Panc1 (cell line): ENCODE measurements around the gene CFAP97D1. TPM values are rescaled to one million over a fixed set of nuclear protein-coding genes. Genes with fewer than 3 reads are reported as not detected.

Source experiments
- ATAC-seq: fragments of 200-7000 bp; cut with Tn5 transposase; 2 replicates; pipeline ENCODE4 v1.9.1; 2020; ENCODE audit warnings: mild to moderate bottlenecking, moderate library complexity
- BruUV-seq: library from RNA; stranded (reverse); fragments of 400-500 nt; replicated peaks from 2 replicates; lab custom pipeline; 2021; lab: Mats Ljungman, UMichigan
- CTCF ChIA-PET: fragments of 300-600 bp; sonication (Branson Sonifier 250); formaldehyde crosslinking; loops from one replicate; lab custom pipeline; 2022; ENCODE audit warnings: antibody characterized with exemption; lab: Charles Lee
- POLR2A ChIA-PET: fragments of 300-600 bp; sonication (Branson Sonifier 250); formaldehyde crosslinking; loops from one replicate; lab custom pipeline; 2022; ENCODE audit warnings: antibody characterized with exemption; lab: Charles Lee
- DNase-seq: peaks from one replicate; pipeline ENCODE4 v3.0.0-alpha.2; 2010; ENCODE audit warnings: low read depth, low spot score
- H3K27ac ChIP-seq: 2 replicates; pipeline ENCODE4 v1.5.1; 2011; ENCODE audit warnings: mild to moderate bottlenecking, low read length, inconsistent platforms
- H3K27me3 ChIP-seq: fragments of 200-500 bp; sonication (Bioruptor generic); 2 replicates; pipeline ENCODE4 v1.6.0; 2014; ENCODE audit warnings: low read length, inconsistent platforms; ENCODE audit not compliant: control insufficient read depth, insufficient read depth
- H3K36me3 ChIP-seq: fragments of 200-500 bp; sonication (Bioruptor generic); 2 replicates; pipeline ENCODE4 v1.5.1; 2014; ENCODE audit warnings: inconsistent platforms, mild to moderate bottlenecking, low read length, moderate library complexity; ENCODE audit not compliant: control insufficient read depth, insufficient read depth
- H3K4me1 ChIP-seq: 2 replicates; pipeline ENCODE4 v1.5.1; 2011; ENCODE audit warnings: inconsistent platforms, mild to moderate bottlenecking, low read length, moderate library complexity; ENCODE audit not compliant: control insufficient read depth, insufficient read depth
- H3K4me3 ChIP-seq, 2 experiments: 2 replicates each; pipeline ENCODE4 v1.5.1; 2011 to 2012; ENCODE audit warnings: low read depth in 2 of 2, low read length in 2 of 2, mild to moderate bottlenecking in 2 of 2, inconsistent platforms in 1 of 2, moderate library complexity in 1 of 2
- H3K9me3 ChIP-seq: fragments of 200-500 bp; sonication (Bioruptor generic); 2 replicates; pipeline ENCODE4 v1.5.1; 2014; ENCODE audit warnings: low read depth, mild to moderate bottlenecking, inconsistent platforms, low read length, moderate library complexity; ENCODE audit not compliant: control insufficient read depth, insufficient read depth
- POLR2AphosphoS5 ChIP-seq: IDR thresholded peaks from 2 replicates; pipeline ENCODE4 v1.6.1; 2012; ENCODE audit warnings: mild to moderate bottlenecking, low read depth, low read length, moderate library complexity
- SIN3A ChIP-seq: IDR thresholded peaks from 2 replicates; pipeline ENCODE4 v1.6.1; 2012; ENCODE audit warnings: low read depth, mild to moderate bottlenecking, low read length, moderate library complexity, borderline replicate concordance; ENCODE audit not compliant: insufficient read depth
- TCF7L2 ChIP-seq: IDR thresholded peaks from 2 replicates; pipeline ENCODE4 v1.6.1; 2011; ENCODE audit warnings: mild to moderate bottlenecking, low read depth, low read length, inconsistent platforms
- in situ Hi-C: cut with HindIII; loops from 2 replicates; pipeline ENCODE4 v1.10.0; 2016; ENCODE audit warnings: low sequenced_read_pairs, low pct_unique_long_range_greater_than_20kb
- intact Hi-C: fragments of 100-400 bp; cut with micrococcal nuclease; formaldehyde crosslinking; loops from one replicate; pipeline ENCODE4 v1.10.0; 2022; ENCODE audit not compliant: unreplicated experiment
- total RNA-seq: library from RNA; stranded (reverse); gene quantifications from one replicate; pipeline ENCODE4 v1.2.1, GENCODE V29; 2021; ENCODE audit not compliant: unreplicated experiment
- TF ChIP-seq, protein P1 (sequence below): fragments of 450-650 bp; IDR thresholded peaks from 2 replicates; pipeline ENCODE4 v1.5.1; 2017; ENCODE audit warnings: mild to moderate bottlenecking
- TF ChIP-seq, protein P2 (sequence below), 2 experiments: IDR thresholded peaks; 2 replicates each; pipeline ENCODE4 v1.6.1; 2011 to 2012; ENCODE audit warnings: low read depth in 2 of 2, control low read depth in 1 of 2, low read length in 1 of 2, mild to moderate bottlenecking in 1 of 2, moderate library complexity in 1 of 2; ENCODE audit not compliant: insufficient read depth in 1 of 2

The CFAP97D1 gene
- total RNA-seq, 1 experiment from 2014 or later: not detected

- H3K4me3 ChIP-seq: no peak overlapping the region
- ChIA-PET CTCF (no interaction called here), POLR2A (no interaction called here)
- H3K27me3 ChIP-seq: no peaks in the 10 kb centered on the region
- ATAC-seq (no peak), DNase-seq (no peak)
- BruUV-seq: no TSS peak
- no peaks in the 10 kb centered on the region for H3K36me3 ChIP-seq
- TF ChIP-seq, protein P1, sequence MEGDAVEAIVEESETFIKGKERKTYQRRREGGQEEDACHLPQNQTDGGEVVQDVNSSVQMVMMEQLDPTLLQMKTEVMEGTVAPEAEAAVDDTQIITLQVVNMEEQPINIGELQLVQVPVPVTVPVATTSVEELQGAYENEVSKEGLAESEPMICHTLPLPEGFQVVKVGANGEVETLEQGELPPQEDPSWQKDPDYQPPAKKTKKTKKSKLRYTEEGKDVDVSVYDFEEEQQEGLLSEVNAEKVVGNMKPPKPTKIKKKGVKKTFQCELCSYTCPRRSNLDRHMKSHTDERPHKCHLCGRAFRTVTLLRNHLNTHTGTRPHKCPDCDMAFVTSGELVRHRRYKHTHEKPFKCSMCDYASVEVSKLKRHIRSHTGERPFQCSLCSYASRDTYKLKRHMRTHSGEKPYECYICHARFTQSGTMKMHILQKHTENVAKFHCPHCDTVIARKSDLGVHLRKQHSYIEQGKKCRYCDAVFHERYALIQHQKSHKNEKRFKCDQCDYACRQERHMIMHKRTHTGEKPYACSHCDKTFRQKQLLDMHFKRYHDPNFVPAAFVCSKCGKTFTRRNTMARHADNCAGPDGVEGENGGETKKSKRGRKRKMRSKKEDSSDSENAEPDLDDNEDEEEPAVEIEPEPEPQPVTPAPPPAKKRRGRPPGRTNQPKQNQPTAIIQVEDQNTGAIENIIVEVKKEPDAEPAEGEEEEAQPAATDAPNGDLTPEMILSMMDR: no peak
- no peak for TF ChIP-seq POLR2AphosphoS5
- no peak for TF ChIP-seq TCF7L2
- TF ChIP-seq, protein P2, sequence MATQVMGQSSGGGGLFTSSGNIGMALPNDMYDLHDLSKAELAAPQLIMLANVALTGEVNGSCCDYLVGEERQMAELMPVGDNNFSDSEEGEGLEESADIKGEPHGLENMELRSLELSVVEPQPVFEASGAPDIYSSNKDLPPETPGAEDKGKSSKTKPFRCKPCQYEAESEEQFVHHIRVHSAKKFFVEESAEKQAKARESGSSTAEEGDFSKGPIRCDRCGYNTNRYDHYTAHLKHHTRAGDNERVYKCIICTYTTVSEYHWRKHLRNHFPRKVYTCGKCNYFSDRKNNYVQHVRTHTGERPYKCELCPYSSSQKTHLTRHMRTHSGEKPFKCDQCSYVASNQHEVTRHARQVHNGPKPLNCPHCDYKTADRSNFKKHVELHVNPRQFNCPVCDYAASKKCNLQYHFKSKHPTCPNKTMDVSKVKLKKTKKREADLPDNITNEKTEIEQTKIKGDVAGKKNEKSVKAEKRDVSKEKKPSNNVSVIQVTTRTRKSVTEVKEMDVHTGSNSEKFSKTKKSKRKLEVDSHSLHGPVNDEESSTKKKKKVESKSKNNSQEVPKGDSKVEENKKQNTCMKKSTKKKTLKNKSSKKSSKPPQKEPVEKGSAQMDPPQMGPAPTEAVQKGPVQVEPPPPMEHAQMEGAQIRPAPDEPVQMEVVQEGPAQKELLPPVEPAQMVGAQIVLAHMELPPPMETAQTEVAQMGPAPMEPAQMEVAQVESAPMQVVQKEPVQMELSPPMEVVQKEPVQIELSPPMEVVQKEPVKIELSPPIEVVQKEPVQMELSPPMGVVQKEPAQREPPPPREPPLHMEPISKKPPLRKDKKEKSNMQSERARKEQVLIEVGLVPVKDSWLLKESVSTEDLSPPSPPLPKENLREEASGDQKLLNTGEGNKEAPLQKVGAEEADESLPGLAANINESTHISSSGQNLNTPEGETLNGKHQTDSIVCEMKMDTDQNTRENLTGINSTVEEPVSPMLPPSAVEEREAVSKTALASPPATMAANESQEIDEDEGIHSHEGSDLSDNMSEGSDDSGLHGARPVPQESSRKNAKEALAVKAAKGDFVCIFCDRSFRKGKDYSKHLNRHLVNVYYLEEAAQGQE (IDR thresholded peaks at IDR 0.05; ENCODE audit: insufficient read depth in 1 of 2, low read depth in 2 of 2, low read length in 1 of 2): no peak
- no peak for TF ChIP-seq SIN3A
- H3K4me1 ChIP-seq: peaks cover 9% of the 10 kb centered on the region; the same call in 1 of the 2 replicates
- in situ Hi-C loops: no loop called here
- no peaks in the 10 kb centered on the region for H3K9me3 ChIP-seq
- intact Hi-C loops: no loop called here
- no peak overlapping the region for H3K27ac ChIP-seq
Observed at GRCh38 chr17:43774304-43775250, 5.7 kb upstream of the CFAP97D1 start.

DNA sequence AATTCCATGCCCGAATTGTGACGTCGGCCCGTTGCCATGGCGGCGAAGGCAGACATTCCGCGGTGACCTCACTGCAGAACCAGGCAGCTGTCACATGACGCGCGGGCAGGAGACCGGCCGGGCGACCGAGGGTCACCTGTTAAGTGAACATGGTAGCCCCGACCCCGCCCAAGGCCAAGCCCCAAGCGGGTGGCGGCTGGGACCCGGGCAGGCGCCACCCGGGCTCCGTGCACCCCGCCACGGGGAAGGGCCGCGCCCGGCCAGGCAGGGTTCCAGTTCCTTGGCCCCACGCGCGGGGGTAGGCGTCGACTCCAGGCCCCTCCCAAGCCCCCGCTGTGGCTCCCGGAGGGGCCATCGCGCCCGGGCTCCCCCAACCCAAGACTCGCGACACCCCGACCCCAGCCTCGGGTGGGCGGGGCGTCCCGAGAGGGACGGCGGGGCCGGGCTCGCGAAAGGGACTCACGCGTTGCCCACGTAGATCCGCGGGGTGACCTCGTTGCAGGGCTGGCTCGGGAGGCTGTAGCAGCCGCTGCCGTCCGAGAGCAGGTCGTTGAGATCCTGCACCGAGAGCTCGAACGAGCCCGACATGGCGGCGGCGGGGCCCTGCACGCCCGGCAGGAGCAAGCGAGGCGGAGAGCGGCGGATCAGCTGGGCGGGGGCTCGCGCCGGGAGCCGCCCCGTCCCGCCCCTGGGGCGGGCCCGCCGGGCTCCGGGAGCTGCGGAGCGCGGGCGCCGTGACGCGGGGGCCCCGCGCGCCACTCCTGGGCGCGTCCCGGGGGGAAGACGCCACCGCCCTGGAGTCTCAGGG, 1.7 kb upstream of the CFAP97D1 start, which contains the start of gene DUSP3:
Gene DUSP3 (minus strand): TSS at position 641 of the 808 bp plus-strand sequence. CDS start 53 bp downstream, at position 588.
- intact Hi-C loops (no loop called here), in situ Hi-C loops (no loop called here)
- Histone ChIP-seq H3K4me1 (peaks cover 9% of the 10 kb centered on the region; the same call in 1 of the 2 replicates), H3K9me3 (no peaks in the 10 kb centered on the region), H3K4me3 (peak within 1 kb of the TSS; percentile 65 to 70), H3K27me3 (no peaks in the 10 kb centered on the region), H3K36me3 (no peaks in the 10 kb centered on the region), H3K27ac (peak within 1 kb of the TSS; percentile 59; the same call in 1 of the 2 replicates)
- POLR2A ChIA-PET: no interaction called here
- BruUV-seq: no TSS peak
- CTCF ChIA-PET: interaction anchor here (0.5 kb wide), 1 partner anchor 12 kb away, joined by 7 read pairs; no protein-coding TSS in a partner anchor
- no peak for TF ChIP-seq SIN3A
- peak; percentile 47 for TF ChIP-seq POLR2AphosphoS5
- ATAC-seq (peak; percentile 97), DNase-seq (no peak)
